Inflammatory macrophage (primary cell): ENCODE results near the gene TAF13.

Source experiments
- DNase-seq, 2 donors: peaks; one replicate each; pipeline ENCODE4 v3.0.0-alpha.2; 2020 to 2022
- total RNA-seq, 18 experiments: gene quantifications; one replicate each; lab custom pipeline; 2026; ENCODE audit warnings: mixed read lengths in 6 of 18, inconsistent platforms in 2 of 18; lab: John Stamatoyannopoulos, UW

TAF13 gene
- total RNA-seq, result 25.9 to 67.0 (median 56.3) reads per million in 18 experiments

GRCh38 chr1:109075531-109076490 lies at the start of gene TAF13:
Gene TAF13 (minus strand): TSS chr1:109076003. CDS start chr1:109075947, 56 bp downstream.
- DNase-seq, result peak; percentile 95 to 98

- no peak for DNase-seq
Measured at GRCh38 chr1:109120356-109120755, 44.6 kb upstream of the TAF13 start.

- no peak for DNase-seq
Measured at GRCh38 chr1:109118089-109118488, 42.3 kb upstream of the TAF13 start.

- no peak for DNase-seq
Measured at GRCh38 chr1:109116286-109116685, 40.5 kb upstream of the TAF13 start.

- no peak for DNase-seq
Measured at GRCh38 chr1:109115685-109116084, 39.9 kb upstream of the TAF13 start.

- no peak for DNase-seq
Measured at GRCh38 chr1:109114342-109114674, 38.5 kb upstream of the TAF13 start.

GRCh38 chr1:109113590-109114341 lies 38.0 kb upstream of the TAF13 start, which contains the start of gene ELAPOR1:
Gene ELAPOR1 (plus strand): TSS chr1:109114115. CDS start chr1:109114184, 69 bp downstream.
- peak in 1 of 2 donors; percentile 21 for DNase-seq

GRCh38 chr1:109112652-109113285 lies 37.0 kb upstream of the TAF13 start:
- peak; percentile 88 to 91 for DNase-seq

GRCh38 chr1:109112056-109112651 lies 36.4 kb upstream of the TAF13 start:
- DNase-seq, result peak; percentile 36 to 43

GRCh38 chr1:109111386-109112055 lies 35.7 kb upstream of the TAF13 start:
- peak; percentile 81 to 85 for DNase-seq

GRCh38 chr1:109109906-109110305 lies 34.1 kb upstream of the TAF13 start:
- no peak for DNase-seq

- no peak for DNase-seq
Measured at GRCh38 chr1:109107785-109108184, 32.0 kb upstream of the TAF13 start.

GRCh38 chr1:109105881-109106280 lies 30.1 kb upstream of the TAF13 start:
- no peak for DNase-seq

GRCh38 chr1:109104364-109105151 lies 28.8 kb upstream of the TAF13 start:
- no peak for DNase-seq

GRCh38 chr1:109099938-109100773 lies 24.4 kb upstream of the TAF13 start:
- DNase-seq, result peak; percentile 98

- DNase-seq, result no peak
Measured at GRCh38 chr1:109096120-109096519, 20.3 kb upstream of the TAF13 start.

GRCh38 chr1:109095631-109096030 lies 19.8 kb upstream of the TAF13 start:
- DNase-seq, result no peak

GRCh38 chr1:109094871-109095270 lies 19.1 kb upstream of the TAF13 start:
- DNase-seq, result no peak

GRCh38 chr1:109094377-109094803 lies 18.6 kb upstream of the TAF13 start:
- DNase-seq, result no peak

- peak; percentile 69 to 78 for DNase-seq
Measured at GRCh38 chr1:109091839-109092193, 16.0 kb upstream of the TAF13 start.
